HG02642 (cell line): ENCODE results near the gene TIMM22.

Source experiments
- ATAC-seq: cut with Tn5 transposase; IDR thresholded peaks from one replicate; pipeline ENCODE4 v1.9.1; 2021; ENCODE audit warnings: mild to moderate bottlenecking; ENCODE audit not compliant: unreplicated experiment, poor library complexity

Gene TIMM22

GRCh38 chr17:1000597-1001461 lies 3.9 kb downstream of the TIMM22 start:
- no peak for ATAC-seq

GRCh38 chr17:1001640-1002411 lies 4.9 kb downstream of the TIMM22 start:
- ATAC-seq = no peak

GRCh38 chr17:1002412-1002753 lies 5.5 kb downstream of the TIMM22 start:
- no peak for ATAC-seq

DNA sequence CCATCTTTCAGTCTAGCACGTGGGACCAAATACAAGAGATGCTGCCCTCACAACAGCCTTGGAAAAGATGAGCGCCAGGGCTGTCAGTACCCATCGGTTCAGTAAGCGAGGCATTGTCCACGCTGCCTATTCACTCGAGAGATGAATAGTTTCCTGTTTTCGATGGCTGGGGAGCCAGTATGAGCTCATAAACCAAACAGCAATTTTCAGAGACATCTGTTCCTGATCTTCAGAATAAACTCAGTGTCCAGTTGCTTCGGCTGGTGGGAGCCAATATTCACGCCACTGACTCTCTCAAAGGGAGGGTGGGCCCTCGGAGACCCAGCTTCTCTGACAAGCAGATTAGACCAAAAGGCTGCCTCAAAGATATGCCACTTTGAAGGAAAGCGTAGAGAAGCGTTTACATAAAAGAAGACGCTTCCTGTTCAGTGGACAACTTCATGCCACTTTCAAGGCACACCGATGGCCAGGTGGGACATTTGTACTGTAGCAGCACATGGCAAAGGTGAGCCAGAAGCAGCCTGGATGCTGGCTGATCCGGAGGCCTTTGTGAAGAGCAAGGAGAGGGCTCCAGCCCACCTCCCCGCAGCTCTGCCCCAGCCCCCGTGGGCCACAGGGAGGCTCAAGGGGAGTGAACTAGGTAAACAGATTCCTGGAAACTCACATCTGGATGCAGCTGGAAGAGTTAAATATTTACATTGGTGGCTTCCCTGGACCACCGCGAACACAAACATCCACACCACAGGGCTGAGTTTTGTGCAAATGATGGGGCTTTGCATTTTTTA lies 6.0 kb downstream of the TIMM22 start:
- ATAC-seq = no peak

DNA sequence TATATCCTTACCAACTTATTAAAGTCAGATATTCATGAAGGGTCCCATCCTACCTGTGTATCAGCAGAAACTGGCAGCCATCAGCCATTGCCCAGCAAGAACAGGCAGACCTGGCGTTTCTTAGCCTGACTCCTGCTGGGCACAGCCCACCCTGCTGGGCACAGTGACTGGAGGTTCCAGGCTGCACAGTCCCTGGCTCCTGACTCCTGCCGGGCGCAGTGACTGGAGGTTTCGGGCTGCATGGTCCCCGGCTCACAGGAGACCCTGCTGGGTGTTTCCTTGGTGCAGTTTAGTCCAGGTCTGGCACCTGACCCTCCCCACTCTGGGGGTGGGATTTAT lies 6.7 kb downstream of the TIMM22 start:
- ATAC-seq = no peak

DNA sequence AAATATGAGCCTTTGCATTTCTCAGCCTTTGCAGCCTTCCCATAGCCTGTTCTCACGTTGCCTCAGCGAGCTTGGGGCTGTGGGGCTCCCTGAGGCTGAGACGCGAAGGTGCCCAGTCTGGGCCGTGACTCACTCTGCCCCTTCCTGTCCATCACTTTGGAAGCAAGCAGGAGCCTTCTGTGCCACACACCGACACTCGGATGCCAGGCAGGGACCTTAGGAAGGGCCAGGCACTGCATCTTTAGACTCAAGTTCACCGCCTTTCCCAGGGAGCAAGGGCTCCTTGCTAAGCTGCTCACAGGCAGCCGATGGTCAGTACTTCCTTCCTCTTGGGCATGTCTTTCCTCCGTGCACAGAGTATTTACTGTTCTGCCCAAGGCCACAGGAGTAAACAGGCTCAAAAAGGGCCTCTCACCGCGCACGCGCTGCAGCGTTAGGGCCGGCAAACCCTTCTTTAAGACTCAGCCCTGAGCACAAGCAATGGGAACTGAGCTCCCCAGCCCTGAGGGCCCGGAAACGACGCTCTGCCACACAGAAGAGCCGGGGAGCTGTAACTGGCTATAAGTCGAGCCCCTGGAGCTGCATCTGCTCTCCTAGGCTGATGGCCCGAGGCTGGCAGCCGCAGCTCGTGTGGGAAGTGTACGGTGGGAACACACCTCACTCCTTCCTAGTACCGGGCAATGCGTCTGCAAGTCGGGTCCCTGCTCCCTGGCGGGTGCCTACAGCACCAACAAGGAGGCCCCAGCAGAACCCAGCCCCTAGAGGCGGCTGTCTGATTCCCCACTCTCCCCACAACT lies 7.2 kb downstream of the TIMM22 start:
- no peak for ATAC-seq

GRCh38 chr17:1004769-1005295 lies 7.9 kb downstream of the TIMM22 start:
- ATAC-seq = no peak

- ATAC-seq = no peak
Measured at GRCh38 chr17:1005361-1005946, 8.5 kb downstream of the TIMM22 start.

- no peak for ATAC-seq
Measured at GRCh38 chr17:1006054-1006453, 9.1 kb downstream of the TIMM22 start.

GRCh38 chr17:1007310-1008007 lies 10.5 kb downstream of the TIMM22 start:
- ATAC-seq = no peak

- ATAC-seq = no peak
Measured at GRCh38 chr17:1008008-1008761, 11.3 kb downstream of the TIMM22 start.

GRCh38 chr17:1009229-1010085 lies 12.5 kb downstream of the TIMM22 start:
- ATAC-seq = no peak

DNA sequence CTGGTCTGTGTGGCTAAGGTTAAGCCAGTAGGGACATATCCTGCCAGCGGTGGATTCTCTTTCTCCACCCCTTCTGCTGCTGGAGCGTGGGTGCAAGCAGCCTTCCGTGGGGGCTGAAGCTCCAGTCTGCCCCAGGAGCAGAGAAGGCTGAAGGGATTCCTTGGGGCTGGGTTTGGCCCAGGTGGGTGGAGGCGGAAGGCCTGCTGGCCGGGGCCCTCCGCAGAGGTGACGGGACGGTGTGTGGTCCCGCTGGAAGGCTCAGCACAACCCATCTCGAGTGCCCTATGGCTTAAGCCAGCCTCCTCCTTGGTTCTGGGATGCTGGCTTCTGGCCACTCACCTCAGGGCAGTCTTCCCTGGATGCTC lies 13.1 kb downstream of the TIMM22 start:
- no peak for ATAC-seq

DNA sequence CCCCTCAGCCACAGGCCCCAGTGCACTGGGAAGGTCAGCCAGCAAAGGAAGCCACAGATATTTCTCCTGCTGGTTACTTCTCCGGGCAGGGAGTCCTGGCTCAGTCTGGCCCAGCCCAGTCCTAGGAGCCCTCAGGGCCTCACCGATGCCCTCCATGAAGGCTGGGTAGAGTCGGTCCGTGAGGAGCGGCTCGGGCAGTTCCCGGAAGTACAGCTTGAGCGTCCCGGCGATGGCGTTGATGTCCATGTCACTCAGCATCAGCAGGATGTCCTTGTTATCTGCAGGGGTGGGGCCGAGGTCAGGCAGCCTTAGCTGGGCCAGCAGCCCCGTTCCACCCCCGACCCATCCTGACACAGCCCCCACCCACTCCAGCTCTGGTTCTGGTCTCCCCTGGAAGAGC lies 13.7 kb downstream of the TIMM22 start:
- ATAC-seq = no peak

DNA sequence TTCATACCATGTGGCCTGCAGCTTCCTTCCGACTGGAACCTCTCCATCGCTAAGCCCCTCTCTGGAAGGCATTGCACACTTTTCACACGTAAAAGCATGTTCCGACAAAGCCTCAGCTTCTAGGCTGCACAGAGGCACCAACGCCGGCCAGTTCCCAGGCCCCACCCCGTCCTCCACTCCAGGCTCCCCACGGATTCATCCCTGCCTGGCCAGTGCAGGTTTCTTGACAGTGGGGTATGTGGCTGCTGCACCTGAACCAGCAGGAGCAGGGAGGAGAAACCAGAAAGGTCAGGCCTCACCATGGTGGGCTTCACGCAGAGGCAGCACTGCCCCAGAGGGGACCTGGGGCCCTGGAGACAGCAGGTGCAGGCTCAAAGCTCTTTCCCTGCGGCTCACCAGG lies 14.2 kb downstream of the TIMM22 start:
- ATAC-seq = no peak

GRCh38 chr17:1011760-1012735 lies 15.1 kb downstream of the TIMM22 start:
- ATAC-seq = no peak
